HG02973 (cell line): ENCODE data around the gene FGGY.

Experiments used
- ATAC-seq: cut with Tn5 transposase; IDR thresholded peaks from one replicate; pipeline ENCODE4 v1.9.1; 2021; ENCODE audit warnings: moderate library complexity; ENCODE audit not compliant: unreplicated experiment

Gene FGGY

GRCh38 chr1:59502009-59502691 lies 205.3 kb downstream of the FGGY start:
- no peak for ATAC-seq

GRCh38 chr1:59504276-59504675 lies 207.4 kb downstream of the FGGY start:
- no peak for ATAC-seq

- ATAC-seq: no peak
Measured at GRCh38 chr1:59505596-59506028, 208.7 kb downstream of the FGGY start.

GRCh38 chr1:59506952-59507351 lies 210.1 kb downstream of the FGGY start:
- ATAC-seq: peak; percentile 91

GRCh38 chr1:59509341-59509875 lies 212.5 kb downstream of the FGGY start:
- ATAC-seq: no peak

GRCh38 chr1:59510249-59510648 lies 213.4 kb downstream of the FGGY start:
- ATAC-seq: no peak

- ATAC-seq: no peak
Measured at GRCh38 chr1:59511476-59512465, 214.9 kb downstream of the FGGY start.

- ATAC-seq: no peak
Measured at GRCh38 chr1:59512702-59513101, 215.8 kb downstream of the FGGY start.

- ATAC-seq: no peak
Measured at GRCh38 chr1:59514061-59514909, 217.4 kb downstream of the FGGY start.

- no peak for ATAC-seq
Measured at GRCh38 chr1:59516881-59517280, 220.0 kb downstream of the FGGY start.

- no peak for ATAC-seq
Measured at GRCh38 chr1:59520194-59520593, 223.3 kb downstream of the FGGY start.

- no peak for ATAC-seq
Measured at GRCh38 chr1:59520827-59521418, 224.0 kb downstream of the FGGY start.

GRCh38 chr1:59521456-59521855 lies 224.6 kb downstream of the FGGY start:
- no peak for ATAC-seq

GRCh38 chr1:59522925-59523505 lies 226.1 kb downstream of the FGGY start:
- no peak for ATAC-seq

GRCh38 chr1:59523745-59524450 lies 227.0 kb downstream of the FGGY start:
- no peak for ATAC-seq

- ATAC-seq: no peak
Measured at GRCh38 chr1:59526240-59526639, 229.3 kb downstream of the FGGY start.

GRCh38 chr1:59528471-59528870 lies 231.6 kb downstream of the FGGY start:
- no peak for ATAC-seq

GRCh38 chr1:59528900-59529299 lies 232.0 kb downstream of the FGGY start:
- no peak for ATAC-seq

- ATAC-seq: no peak
Measured at GRCh38 chr1:59530119-59530518, 233.2 kb downstream of the FGGY start.
